Mesenchymal stem cell (in vitro differentiated cells and primary cell): ENCODE measurements around the gene ASIP. TPM values are rescaled to one million over a fixed set of nuclear protein-coding genes. Genes with fewer than 3 reads are reported as not detected.

ENCODE experiments used
- DNase-seq: peaks from one replicate; pipeline ENCODE4 v3.0.0-alpha.2; 2013
- H2AFZ ChIP-seq: one replicate; pipeline ENCODE4 v1.6.1; 2013; ENCODE audit warnings: low read depth, mild to moderate bottlenecking, control low read depth, inconsistent platforms, low read length, moderate library complexity
- H2AK5ac ChIP-seq: 2 replicates; pipeline ENCODE4 v1.6.1; 2013; ENCODE audit warnings: low read length, moderate library complexity, mild to moderate bottlenecking, inconsistent platforms; ENCODE audit not compliant: severe bottlenecking
- H2BK120ac ChIP-seq: one replicate; pipeline ENCODE4 v1.6.1; 2013; ENCODE audit warnings: low read depth, mild to moderate bottlenecking, inconsistent platforms, low read length, moderate library complexity
- H2BK12ac ChIP-seq, 2 experiments: one replicate each; pipeline ENCODE4 v1.6.1; 2013; ENCODE audit warnings: inconsistent platforms in 2 of 2, low read length in 2 of 2, mild to moderate bottlenecking in 2 of 2, moderate library complexity in 2 of 2, control low read depth in 1 of 2
- H2BK15ac ChIP-seq: one replicate; pipeline ENCODE4 v1.6.1; 2013; ENCODE audit warnings: mild to moderate bottlenecking, low read depth, inconsistent platforms; ENCODE audit not compliant: poor library complexity, severe bottlenecking
- H2BK5ac ChIP-seq: 2 replicates; pipeline ENCODE4 v1.6.1; 2013; ENCODE audit warnings: low read depth, mild to moderate bottlenecking, low read length, control low read depth, inconsistent platforms; ENCODE audit not compliant: poor library complexity, severe bottlenecking
- H3K14ac ChIP-seq, 2 experiments: one replicate each; pipeline ENCODE4 v1.6.1; 2013; ENCODE audit warnings: inconsistent platforms in 2 of 2, low read length in 2 of 2, control low read depth in 1 of 2, mild to moderate bottlenecking in 1 of 2, moderate library complexity in 1 of 2
- H3K18ac ChIP-seq, 2 experiments: one replicate each; pipeline ENCODE4 v1.6.1; 2013; ENCODE audit warnings: inconsistent platforms in 2 of 2, low read length in 2 of 2, control low read depth in 1 of 2, low read depth in 1 of 2, mild to moderate bottlenecking in 1 of 2
- H3K23ac ChIP-seq, 2 experiments: one replicate each; pipeline ENCODE4 v1.6.1; 2013; ENCODE audit warnings: inconsistent platforms in 2 of 2, low read length in 2 of 2, mild to moderate bottlenecking in 2 of 2, moderate library complexity in 2 of 2, control low read depth in 1 of 2
- H3K27ac ChIP-seq: 2 replicates; pipeline ENCODE4 v1.5.1; 2013; ENCODE audit warnings: mild to moderate bottlenecking, moderate library complexity, low read length, control low read depth, inconsistent platforms; ENCODE audit not compliant: poor library complexity, severe bottlenecking
- H3K27me3 ChIP-seq, 2 experiments: 2 replicates each; pipeline versions ENCODE4 v1.6.1 to v1.7.0; 2013; ENCODE audit warnings: low read length in 2 of 2, mild to moderate bottlenecking in 2 of 2, moderate library complexity in 2 of 2, control low read depth in 1 of 2, inconsistent platforms in 1 of 2; ENCODE audit not compliant: control insufficient read depth in 1 of 2, insufficient read depth in 1 of 2
- H3K36me3 ChIP-seq, 2 experiments: 2 replicates each; pipeline versions ENCODE4 v1.6.1 to v1.7.0; 2013; ENCODE audit warnings: low read length in 2 of 2, control low read depth in 1 of 2, inconsistent platforms in 1 of 2, low read depth in 1 of 2, mild to moderate bottlenecking in 1 of 2; ENCODE audit not compliant: insufficient read depth in 2 of 2, control insufficient read depth in 1 of 2
- H3K4ac ChIP-seq, 2 experiments: one replicate each; pipeline ENCODE4 v1.6.1; 2013; ENCODE audit warnings: inconsistent platforms in 2 of 2, low read length in 2 of 2, mild to moderate bottlenecking in 2 of 2, moderate library complexity in 2 of 2, control low read depth in 1 of 2, low read depth in 1 of 2
- H3K4me1 ChIP-seq: 2 replicates; pipeline ENCODE4 v1.6.1; 2013; ENCODE audit warnings: low read depth, low read length, control low read depth; ENCODE audit not compliant: control insufficient read depth, insufficient read depth
- H3K4me2 ChIP-seq: 2 replicates; pipeline ENCODE4 v1.6.1; 2013; ENCODE audit warnings: low read length, mild to moderate bottlenecking, inconsistent platforms; ENCODE audit not compliant: poor library complexity, severe bottlenecking
- H3K4me3 ChIP-seq, 2 experiments: 2 replicates each; pipeline versions ENCODE4 v1.5.1 to v1.7.0; 2013; ENCODE audit warnings: low read length in 2 of 2, mild to moderate bottlenecking in 2 of 2, control low read depth in 1 of 2, low read depth in 1 of 2; ENCODE audit not compliant: insufficient read depth in 1 of 2
- H3K79me1 ChIP-seq: replicated peaks from 2 replicates; pipeline ENCODE4 v1.6.1; 2013; ENCODE audit warnings: mild to moderate bottlenecking, control low read depth, low read length, inconsistent platforms; ENCODE audit not compliant: poor library complexity, severe bottlenecking
- H3K9ac ChIP-seq: 2 replicates; pipeline ENCODE4 v1.7.0; 2013; ENCODE audit warnings: mild to moderate bottlenecking, low read length, moderate library complexity
- H3K9me3 ChIP-seq: 2 replicates; pipeline ENCODE4 v1.7.0; 2013; ENCODE audit warnings: mild to moderate bottlenecking, low read length; ENCODE audit not compliant: control insufficient read depth
- H4K8ac ChIP-seq: one replicate; pipeline ENCODE4 v1.6.1; 2013; ENCODE audit warnings: inconsistent platforms, mild to moderate bottlenecking, low read length, moderate library complexity
- H4K91ac ChIP-seq: one replicate; pipeline ENCODE4 v1.6.1; 2013; ENCODE audit warnings: mild to moderate bottlenecking, low read length, inconsistent platforms
- WGBS: methylation state at CpG from one replicate; pipeline ENCODE4 v1.1.7; 2013; ENCODE audit warnings: mixed read lengths; 5-methylcytosine and 5-hydroxymethylcytosine counted together
- polyA plus RNA-seq, 2 experiments: library from polyadenylated mRNA; stranded (reverse); fragments of 200-250 nt; gene quantifications; one replicate each; pipeline ENCODE4 v1.2.3, GENCODE V29; 2013

ASIP gene, protein sequence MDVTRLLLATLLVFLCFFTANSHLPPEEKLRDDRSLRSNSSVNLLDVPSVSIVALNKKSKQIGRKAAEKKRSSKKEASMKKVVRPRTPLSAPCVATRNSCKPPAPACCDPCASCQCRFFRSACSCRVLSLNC
- 0.21 TPM for polyA plus RNA-seq (2013, experiment 1 of 2)
- 0.14 TPM for polyA plus RNA-seq (2013, experiment 2 of 2)

DNA sequence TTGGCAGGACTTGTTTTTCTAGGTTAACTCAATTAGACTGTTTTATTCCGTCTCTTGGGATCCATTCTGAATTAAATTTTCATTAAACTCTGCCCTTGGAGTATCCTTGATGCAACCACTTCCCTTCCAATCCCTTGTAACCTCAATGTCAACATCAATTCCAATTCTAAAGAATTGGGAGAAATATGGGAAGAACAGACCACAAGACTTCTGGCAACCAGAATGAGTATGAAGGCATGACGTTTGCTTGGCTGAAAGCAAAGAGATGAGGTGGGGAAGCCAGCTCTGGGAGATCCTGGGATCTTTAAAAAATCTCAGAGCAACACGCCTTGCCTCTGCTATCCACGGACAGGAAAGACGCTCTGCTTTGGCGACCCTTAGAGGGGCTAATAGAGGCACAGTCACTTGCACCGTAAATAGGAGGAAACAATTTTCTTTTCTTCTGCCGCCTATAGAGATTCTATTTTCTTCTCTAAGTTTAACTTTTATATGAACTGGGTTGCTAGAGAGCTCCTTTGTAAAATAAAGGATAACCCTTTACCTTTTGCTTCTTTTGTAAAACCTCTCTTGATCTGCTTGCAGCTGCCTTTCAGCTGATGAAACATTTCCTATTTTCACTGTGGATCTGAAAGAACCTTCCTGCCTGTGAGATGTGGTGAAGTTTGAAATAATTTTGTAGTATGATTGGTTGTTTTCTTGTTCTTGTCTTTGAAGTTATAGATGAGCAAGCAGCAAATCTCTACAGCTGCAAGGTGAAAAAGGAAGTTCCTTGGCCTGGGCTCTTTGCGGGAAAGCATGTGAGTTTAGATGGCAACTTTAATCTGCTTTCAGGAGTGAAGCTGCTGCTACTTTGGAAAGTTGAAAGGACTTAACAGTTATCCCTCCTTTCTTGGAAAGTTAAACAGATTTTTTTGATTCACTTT lies at the start of gene ASIP:
ASIP (plus strand) TSS at position 731 of the 923 bp plus-strand sequence. CDS start 18,952 bp downstream, outside the sequence.
- WGBS, result 88% methylated on average over 7 of the region's 9 CpGs
- Histone ChIP-seq H3K23ac (no peak within 1 kb of the TSS), H2AK5ac (no peak within 1 kb of the TSS), H4K91ac (no peak within 1 kb of the TSS), H3K9ac (no peak within 1 kb of the TSS), H3K4me3 (no peak within 1 kb of the TSS), H3K4me2 (no peak within 1 kb of the TSS), H2BK15ac (no peak within 1 kb of the TSS), H2AFZ (no peak within 1 kb of the TSS), H2BK120ac (no peak within 1 kb of the TSS), H3K79me1 (no peaks in the 10 kb centered on the region), H3K27me3 (peaks cover 15 to 36% of the 10 kb centered on the region in 2 experiments), H3K4me1 (no peaks in the 10 kb centered on the region), H3K36me3 (no peaks in the 10 kb centered on the region), H3K4ac (no peak within 1 kb of the TSS), H3K14ac (no peak within 1 kb of the TSS), H2BK12ac (no peak within 1 kb of the TSS), H3K9me3 (peaks cover 25% of the 10 kb centered on the region), H4K8ac (no peak within 1 kb of the TSS), H2BK5ac (no peak within 1 kb of the TSS), H3K18ac (no peak within 1 kb of the TSS), H3K27ac (no peak within 1 kb of the TSS)
- no peak for DNase-seq

DNA sequence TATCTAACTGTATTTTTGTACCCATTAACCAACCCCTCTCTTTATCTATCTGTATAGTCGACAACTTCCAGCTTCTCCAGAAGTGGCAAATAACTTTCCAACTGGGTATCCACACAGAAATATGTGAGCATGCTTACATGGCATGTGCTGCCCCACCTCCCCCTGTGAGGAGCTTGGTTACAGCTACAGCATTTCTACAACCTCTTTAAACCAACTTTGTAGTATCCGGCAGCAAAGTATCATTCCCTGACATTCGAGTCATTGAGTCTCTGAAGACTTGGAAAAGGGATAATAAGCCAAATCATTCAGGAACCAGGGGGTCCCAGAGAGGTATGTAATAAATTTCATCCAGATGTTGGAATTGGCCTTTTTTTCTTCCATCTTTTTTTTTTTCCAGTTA lies 48.2 kb upstream of the ASIP start:
- H3K27me3 ChIP-seq, result peaks cover 12 to 38% of the 10 kb centered on the region in 2 experiments
- WGBS, result 97% methylated on average over 2 of the region's 3 CpGs
- H2AK5ac ChIP-seq, result no peak overlapping the region
- no peak overlapping the region for H2BK12ac ChIP-seq
- H2BK15ac ChIP-seq, result no peak overlapping the region
- H3K79me1 ChIP-seq, result no peaks in the 10 kb centered on the region
- H3K4me3 ChIP-seq, result no peak overlapping the region
- H2BK120ac ChIP-seq, result no peak overlapping the region
- H2AFZ ChIP-seq, result no peak overlapping the region
- H3K9me3 ChIP-seq, result no peaks in the 10 kb centered on the region
- H3K23ac ChIP-seq, result no peak overlapping the region
- H3K18ac ChIP-seq, result no peak overlapping the region
- H3K14ac ChIP-seq, result no peak overlapping the region
- H3K9ac ChIP-seq, result no peak overlapping the region
- H3K27ac ChIP-seq, result no peak overlapping the region
- H4K91ac ChIP-seq, result no peak overlapping the region
- DNase-seq, result no peak
- H3K4ac ChIP-seq, result no peak overlapping the region
- no peaks in the 10 kb centered on the region for H3K4me1 ChIP-seq
- H4K8ac ChIP-seq, result no peak overlapping the region
- H3K4me2 ChIP-seq, result no peak overlapping the region
- no peak overlapping the region for H2BK5ac ChIP-seq
- H3K36me3 ChIP-seq, result no peaks in the 10 kb centered on the region

DNA sequence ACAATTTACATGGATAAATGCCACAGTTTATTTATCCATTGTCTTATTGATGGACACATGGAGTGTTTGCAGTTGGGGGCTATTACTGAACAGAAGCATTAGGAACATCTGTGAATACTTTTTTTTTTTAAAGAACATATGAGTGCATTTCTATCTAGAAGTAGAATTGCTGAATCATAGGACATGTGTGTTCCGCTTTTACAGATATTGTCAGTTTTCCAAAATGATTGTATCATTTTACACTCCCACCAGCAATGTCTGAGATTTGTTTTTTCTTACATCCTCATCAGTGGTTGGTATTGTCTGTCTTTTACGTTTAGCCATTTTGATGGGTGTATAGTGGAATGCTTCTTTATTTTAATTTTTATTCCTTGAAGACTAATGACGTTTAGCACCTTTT lies 42.0 kb upstream of the ASIP start:
- no CpG with 5 or more reads among the region's 3 CpGs for WGBS

DNA sequence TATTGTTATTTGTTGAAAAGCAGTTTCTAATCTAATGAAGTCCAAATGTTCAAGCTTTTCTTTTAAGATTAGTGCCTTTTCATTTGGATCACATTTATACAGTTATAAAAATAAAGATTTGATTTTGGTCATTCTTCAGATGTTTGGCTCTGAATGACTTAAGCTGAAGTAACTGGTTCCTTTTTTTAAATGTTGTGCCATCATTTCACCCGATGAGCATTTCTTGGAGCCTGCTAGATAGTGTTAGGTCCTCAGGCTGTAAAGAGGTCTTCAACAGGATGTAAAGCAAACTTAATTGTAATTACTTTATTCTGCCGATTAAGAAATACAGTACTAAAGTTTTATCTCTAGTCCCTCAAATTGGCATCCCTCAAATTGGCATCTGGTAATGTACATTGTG lies 41.2 kb upstream of the ASIP start:
- Histone ChIP-seq H3K79me1 (no peaks in the 10 kb centered on the region), H3K4me1 (no peaks in the 10 kb centered on the region), H3K23ac (no peak overlapping the region), H3K4me2 (no peak overlapping the region), H3K27me3 (peaks cover 3 to 11% of the 10 kb centered on the region in 2 experiments), H3K27ac (no peak overlapping the region), H3K4me3 (no peak overlapping the region), H3K36me3 (no peaks in the 10 kb centered on the region), H2BK120ac (no peak overlapping the region), H2BK5ac (no peak overlapping the region), H2AFZ (no peak overlapping the region), H2BK15ac (no peak overlapping the region), H3K18ac (no peak overlapping the region), H2AK5ac (no peak overlapping the region), H4K8ac (no peak overlapping the region), H3K9ac (no peak overlapping the region), H4K91ac (no peak overlapping the region), H3K14ac (no peak overlapping the region), H3K9me3 (no peaks in the 10 kb centered on the region), H2BK12ac (no peak overlapping the region), H3K4ac (no peak overlapping the region)
- 100% methylated on average over 1 of the region's 2 CpGs for WGBS
- DNase-seq, result no peak

More for the DNA sequence above, 42.0 kb upstream of the ASIP start:
- DNase-seq, result no peak
- H2AK5ac ChIP-seq, result no peak overlapping the region
- no peak overlapping the region for H2BK15ac ChIP-seq
- no peak overlapping the region for H3K4me3 ChIP-seq
- no peak overlapping the region for H4K91ac ChIP-seq
- no peak overlapping the region for H3K4me2 ChIP-seq
- no peak overlapping the region for H3K9ac ChIP-seq
- H3K9me3 ChIP-seq, result no peaks in the 10 kb centered on the region
- H4K8ac ChIP-seq, result no peak overlapping the region
- no peaks in the 10 kb centered on the region for H3K79me1 ChIP-seq
- no peaks in the 10 kb centered on the region for H3K36me3 ChIP-seq
- no peak overlapping the region for H3K18ac ChIP-seq
- H3K23ac ChIP-seq, result no peak overlapping the region
- H3K27me3 ChIP-seq, result peaks cover 8 to 17% of the 10 kb centered on the region in 2 experiments
- H2BK5ac ChIP-seq, result no peak overlapping the region
- no peaks in the 10 kb centered on the region for H3K4me1 ChIP-seq
- H3K4ac ChIP-seq, result no peak overlapping the region
- H2BK12ac ChIP-seq, result no peak overlapping the region
- no peak overlapping the region for H3K14ac ChIP-seq
- no peak overlapping the region for H2BK120ac ChIP-seq
- no peak overlapping the region for H3K27ac ChIP-seq
- no peak overlapping the region for H2AFZ ChIP-seq
